Measurements from ENCODE around the gene ABHD10.

DNA sequence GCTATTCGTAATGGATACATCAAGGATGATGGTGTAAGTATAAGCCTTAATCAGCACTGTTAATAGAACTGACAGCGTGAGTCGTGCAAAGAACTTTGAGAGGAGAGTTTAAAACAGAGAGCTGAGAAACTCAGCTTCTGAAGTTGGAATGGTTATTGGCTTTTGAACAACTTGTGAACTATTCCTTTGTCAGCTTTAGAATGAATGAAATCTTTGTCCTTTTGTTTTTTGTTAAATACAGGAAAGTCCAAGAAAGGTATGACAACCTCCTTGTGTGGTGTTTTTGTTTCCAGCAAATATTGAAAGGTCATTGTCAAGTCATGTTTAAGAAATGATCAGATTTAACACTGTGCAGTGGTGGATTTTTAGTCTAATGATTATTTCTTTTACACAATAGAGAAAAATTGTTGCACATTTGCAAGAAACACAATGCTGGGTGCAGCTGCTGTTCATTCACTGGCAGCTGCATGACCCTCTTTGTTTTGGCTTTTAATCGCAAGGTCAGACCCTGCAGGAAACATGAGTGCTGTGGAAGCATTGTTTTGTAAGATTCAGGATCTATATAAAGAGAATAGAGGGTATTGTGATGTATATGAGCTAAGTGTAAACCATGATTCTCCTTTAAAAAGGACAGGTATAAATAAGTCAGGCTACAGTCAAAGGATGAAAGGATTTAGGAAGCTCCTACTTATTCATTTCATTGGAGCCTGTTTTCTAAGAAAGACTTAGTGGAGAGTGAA lies 21.7 kb upstream of the ABHD10 start:
- TF ChIP-seq POLR2A (IDR thresholded peaks at IDR 0.05; ENCODE audit: low read length) (no peak), ZFP36 (IDR thresholded peaks at IDR 0.05; ENCODE audit: borderline replicate concordance, partially characterized antibody) (no peak), CHD4 (IDR thresholded peaks at IDR 0.05; ENCODE audit: borderline replicate concordance) (no peak), FOSB (CRISPR knock-in tag; IDR thresholded peaks at IDR 0.05) (no peak), KDM5A (IDR thresholded peaks at IDR 0.05) (no peak), RNF2 (IDR thresholded peaks at IDR 0.05; ENCODE audit: borderline replicate concordance, low read depth) (no peak), FOSL2 (IDR thresholded peaks at IDR 0.05) (no peak), FOSL2 (CRISPR knock-in tag; IDR thresholded peaks at IDR 0.05) (no peak), TP53 (CRISPR knock-in tag; IDR thresholded peaks at IDR 0.05) (no peak)
- TF ChIP-seq, protein P1, sequence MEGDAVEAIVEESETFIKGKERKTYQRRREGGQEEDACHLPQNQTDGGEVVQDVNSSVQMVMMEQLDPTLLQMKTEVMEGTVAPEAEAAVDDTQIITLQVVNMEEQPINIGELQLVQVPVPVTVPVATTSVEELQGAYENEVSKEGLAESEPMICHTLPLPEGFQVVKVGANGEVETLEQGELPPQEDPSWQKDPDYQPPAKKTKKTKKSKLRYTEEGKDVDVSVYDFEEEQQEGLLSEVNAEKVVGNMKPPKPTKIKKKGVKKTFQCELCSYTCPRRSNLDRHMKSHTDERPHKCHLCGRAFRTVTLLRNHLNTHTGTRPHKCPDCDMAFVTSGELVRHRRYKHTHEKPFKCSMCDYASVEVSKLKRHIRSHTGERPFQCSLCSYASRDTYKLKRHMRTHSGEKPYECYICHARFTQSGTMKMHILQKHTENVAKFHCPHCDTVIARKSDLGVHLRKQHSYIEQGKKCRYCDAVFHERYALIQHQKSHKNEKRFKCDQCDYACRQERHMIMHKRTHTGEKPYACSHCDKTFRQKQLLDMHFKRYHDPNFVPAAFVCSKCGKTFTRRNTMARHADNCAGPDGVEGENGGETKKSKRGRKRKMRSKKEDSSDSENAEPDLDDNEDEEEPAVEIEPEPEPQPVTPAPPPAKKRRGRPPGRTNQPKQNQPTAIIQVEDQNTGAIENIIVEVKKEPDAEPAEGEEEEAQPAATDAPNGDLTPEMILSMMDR (IDR thresholded peaks at IDR 0.05) = no peak
- TF ChIP-seq, protein P2, sequence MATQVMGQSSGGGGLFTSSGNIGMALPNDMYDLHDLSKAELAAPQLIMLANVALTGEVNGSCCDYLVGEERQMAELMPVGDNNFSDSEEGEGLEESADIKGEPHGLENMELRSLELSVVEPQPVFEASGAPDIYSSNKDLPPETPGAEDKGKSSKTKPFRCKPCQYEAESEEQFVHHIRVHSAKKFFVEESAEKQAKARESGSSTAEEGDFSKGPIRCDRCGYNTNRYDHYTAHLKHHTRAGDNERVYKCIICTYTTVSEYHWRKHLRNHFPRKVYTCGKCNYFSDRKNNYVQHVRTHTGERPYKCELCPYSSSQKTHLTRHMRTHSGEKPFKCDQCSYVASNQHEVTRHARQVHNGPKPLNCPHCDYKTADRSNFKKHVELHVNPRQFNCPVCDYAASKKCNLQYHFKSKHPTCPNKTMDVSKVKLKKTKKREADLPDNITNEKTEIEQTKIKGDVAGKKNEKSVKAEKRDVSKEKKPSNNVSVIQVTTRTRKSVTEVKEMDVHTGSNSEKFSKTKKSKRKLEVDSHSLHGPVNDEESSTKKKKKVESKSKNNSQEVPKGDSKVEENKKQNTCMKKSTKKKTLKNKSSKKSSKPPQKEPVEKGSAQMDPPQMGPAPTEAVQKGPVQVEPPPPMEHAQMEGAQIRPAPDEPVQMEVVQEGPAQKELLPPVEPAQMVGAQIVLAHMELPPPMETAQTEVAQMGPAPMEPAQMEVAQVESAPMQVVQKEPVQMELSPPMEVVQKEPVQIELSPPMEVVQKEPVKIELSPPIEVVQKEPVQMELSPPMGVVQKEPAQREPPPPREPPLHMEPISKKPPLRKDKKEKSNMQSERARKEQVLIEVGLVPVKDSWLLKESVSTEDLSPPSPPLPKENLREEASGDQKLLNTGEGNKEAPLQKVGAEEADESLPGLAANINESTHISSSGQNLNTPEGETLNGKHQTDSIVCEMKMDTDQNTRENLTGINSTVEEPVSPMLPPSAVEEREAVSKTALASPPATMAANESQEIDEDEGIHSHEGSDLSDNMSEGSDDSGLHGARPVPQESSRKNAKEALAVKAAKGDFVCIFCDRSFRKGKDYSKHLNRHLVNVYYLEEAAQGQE (IDR thresholded peaks at IDR 0.05) = no peak
